K562 (cell line): ENCODE measurements around the gene ZFAND3. TPM values are rescaled to one million over a fixed set of nuclear protein-coding genes. Genes with fewer than 3 reads are reported as not detected.

Experiments
- ATAC-seq: fragments of 200-7000 bp; cut with Tn5 transposase; 3 replicates; pipeline ENCODE4 v1.9.1; 2020; ENCODE audit warnings: moderate library complexity
- BruUV-seq: library from RNA; stranded (reverse); fragments of 400-500 nt; replicated peaks from 2 replicates; lab custom pipeline; 2021; lab: Mats Ljungman, UMichigan
- CTCF ChIA-PET: fragments of 300-600 bp; formaldehyde crosslinking; extraction: SDS; loops from one replicate; lab custom pipeline; 2021; ENCODE audit warnings: low intra/inter-chr PET ratio; lab: Yijun Ruan, JAX
- POLR2A ChIA-PET: fragments of 300-600, 350-650 bp; sonication (Branson Sonifier 250); formaldehyde crosslinking; extraction: SDS; loops from one replicate; lab custom pipeline; 2021; ENCODE audit warnings: antibody characterized with exemption, inconsistent platforms; lab: Yijun Ruan, JAX
- DNase-seq, 4 experiments: peaks; one replicate each; pipeline versions ENCODE4 v3.0.0 to v3.0.0-alpha.2; 2011 to 2018; ENCODE audit warnings: low spot score in 3 of 4, mixed read lengths in 3 of 4; ENCODE audit errors: extremely low read depth in 1 of 4
- FAIRE-seq: peaks from 2 replicates; lab custom pipeline; 2011; peaks lifted over from hg19 to GRCh38; lab: Jason Lieb, UNC
- H2AFZ ChIP-seq: 2 replicates; pipeline ENCODE4 v1.6.0; 2011; ENCODE audit warnings: low read depth, low read length, control low read depth, inconsistent platforms
- H3K27ac ChIP-seq: fragments of 200-600 bp; 3 replicates; pipeline ENCODE4 v1.8.0; 2011; ENCODE audit warnings: low read depth, mild to moderate bottlenecking, control low read depth, inconsistent platforms, low read length, moderate library complexity, mixed read lengths; ENCODE audit errors: extremely low read depth
- H3K27me3 ChIP-seq, 2 experiments: fragments of 300-600 bp in 1 of 2; 2 replicates in 1 of 2; 3 replicates in 1 of 2; pipeline versions ENCODE4 v1.6.0 to v1.8.0; 2011; ENCODE audit warnings: inconsistent platforms in 2 of 2, low read length in 2 of 2, mild to moderate bottlenecking in 1 of 2, mixed read lengths in 1 of 2, moderate library complexity in 1 of 2; ENCODE audit not compliant: control insufficient read depth in 2 of 2, insufficient read depth in 2 of 2
- H3K36me3 ChIP-seq: fragments of 300-600 bp; 3 replicates; pipeline ENCODE4 v1.8.0; 2011; ENCODE audit warnings: mild to moderate bottlenecking, low read length, inconsistent platforms; ENCODE audit not compliant: control insufficient read depth, insufficient read depth
- H3K4me1 ChIP-seq, 2 experiments: fragments of 200-600 bp in 1 of 2; replicated peaks in 1 of 2; 2 replicates in 1 of 2; 3 replicates in 1 of 2; pipeline versions ENCODE4 v1.5.1 to v1.8.0; 2011; ENCODE audit warnings: inconsistent platforms in 2 of 2, low read length in 2 of 2, mild to moderate bottlenecking in 1 of 2, mixed read lengths in 1 of 2, moderate library complexity in 1 of 2; ENCODE audit not compliant: control insufficient read depth in 2 of 2, insufficient read depth in 2 of 2
- H3K4me2 ChIP-seq: 2 replicates; pipeline ENCODE4 v1.6.1; 2011; ENCODE audit warnings: low read length, control low read depth, inconsistent platforms, mixed read lengths; ENCODE audit not compliant: insufficient read depth
- H3K4me3 ChIP-seq: fragments of 200-600 bp; sonication (generic), shearing (Covaris generic); 2 replicates; pipeline ENCODE4 v1.5.1; 2016; ENCODE audit warnings: control low read depth, inconsistent platforms
- H3K79me2 ChIP-seq: fragments of 200-600 bp; 3 replicates; pipeline ENCODE4 v1.8.0; 2011; ENCODE audit warnings: low read length, inconsistent platforms; ENCODE audit not compliant: control insufficient read depth, insufficient read depth
- H3K9ac ChIP-seq, 2 experiments: 2 replicates each; pipeline versions ENCODE4 v1.6.0 to v1.6.1; 2011; ENCODE audit warnings: low read depth in 2 of 2, low read length in 2 of 2, control low read depth in 1 of 2, inconsistent platforms in 1 of 2, mild to moderate bottlenecking in 1 of 2, mixed read lengths in 1 of 2; ENCODE audit not compliant: insufficient read depth in 1 of 2
- H3K9me1 ChIP-seq: one replicate; pipeline ENCODE4 v1.6.0; 2011; ENCODE audit warnings: inconsistent platforms, mild to moderate bottlenecking, low read length, moderate library complexity; ENCODE audit not compliant: control insufficient read depth, insufficient read depth
- H3K9me3 ChIP-seq: replicated peaks from 2 replicates; pipeline ENCODE4 v1.5.1; 2011; ENCODE audit warnings: low read depth, low read length, inconsistent platforms; ENCODE audit not compliant: control insufficient read depth, insufficient read depth
- H4K20me1 ChIP-seq: replicated peaks from 2 replicates; pipeline ENCODE4 v1.6.1; 2011; ENCODE audit warnings: low read length, inconsistent platforms, mixed read lengths; ENCODE audit not compliant: control insufficient read depth, insufficient read depth
- RBM22 ChIP-seq: fragments of 200-400 bp; formaldehyde crosslinking; IDR thresholded peaks from 2 replicates; pipeline ENCODE4 v1.6.1; 2018; ENCODE audit warnings: low read length, low read depth; ENCODE audit not compliant: poor library complexity, severe bottlenecking
- WGBS: fragments of 100-300 bp; shearing (Covaris generic); methylation state at CpG from one replicate; pipeline ENCODE4 v1.1.6; 2016; ENCODE audit warnings: low coverage, mixed read lengths; ENCODE audit not compliant: insufficient coverage; ENCODE audit errors: missing lambda C conversion rate; 5-methylcytosine and 5-hydroxymethylcytosine counted together
- in situ Hi-C: fragments of 300-500 bp; cut with MboI; formaldehyde crosslinking; loops from 4 replicates; pipeline ENCODE4 v1.15.0; 2018; ENCODE audit warnings: inconsistent platforms, mixed read lengths
- intact Hi-C: fragments of 100-400 bp; cut with micrococcal nuclease; formaldehyde crosslinking; loops from 2 replicates; pipeline ENCODE4 v1.14.2; 2022
- polyA plus RNA-seq, 8 experiments: library from polyadenylated mRNA; depleted of rRNA in 4 of 8; stranded (reverse) in 5 of 8; unstranded in 3 of 8; fragments of >200 nt; fragmentation: Nextera tagmentation in 2 of 8; fragmentation: Illumina TruSeq in 1 of 8; extraction: Ambion mirVana in 2 of 8; extraction: Trizol in 1 of 8; gene quantifications; 2 replicates each; pipeline versions ENCODE4 v1.2.1 to v1.2.3, GENCODE V29; 2011 to 2014; ENCODE audit warnings: inconsistent platforms in 1 of 8, missing spikeins in 1 of 8
- total RNA-seq, 7 experiments: library from RNA; depleted of rRNA in 6 of 7; stranded (reverse); fragments of >200 nt in 6 of 7; fragmentation: Illumina TruSeq in 2 of 7; extraction: Trizol in 2 of 7; gene quantifications; 2 replicates each; pipeline versions ENCODE4 v1.2.1 to v1.2.3, GENCODE V29; 2011 to 2021; ENCODE audit warnings: low replicate concordance in 1 of 7
- TF ChIP-seq, protein P1 (sequence below): IDR thresholded peaks from 2 replicates; pipeline ENCODE4 v1.6.1; 2016; ENCODE audit warnings: missing genetic modification characterization, missing compliant biosample characterization

The ZFAND3 gene
- total and polyA plus RNA-seq, 9 of the 15 experiments (the other 6 are each of a cell fraction or from before 2014, with no cell fraction given) = 0.81 to 26.6 (median 11.8) TPM

DNA sequence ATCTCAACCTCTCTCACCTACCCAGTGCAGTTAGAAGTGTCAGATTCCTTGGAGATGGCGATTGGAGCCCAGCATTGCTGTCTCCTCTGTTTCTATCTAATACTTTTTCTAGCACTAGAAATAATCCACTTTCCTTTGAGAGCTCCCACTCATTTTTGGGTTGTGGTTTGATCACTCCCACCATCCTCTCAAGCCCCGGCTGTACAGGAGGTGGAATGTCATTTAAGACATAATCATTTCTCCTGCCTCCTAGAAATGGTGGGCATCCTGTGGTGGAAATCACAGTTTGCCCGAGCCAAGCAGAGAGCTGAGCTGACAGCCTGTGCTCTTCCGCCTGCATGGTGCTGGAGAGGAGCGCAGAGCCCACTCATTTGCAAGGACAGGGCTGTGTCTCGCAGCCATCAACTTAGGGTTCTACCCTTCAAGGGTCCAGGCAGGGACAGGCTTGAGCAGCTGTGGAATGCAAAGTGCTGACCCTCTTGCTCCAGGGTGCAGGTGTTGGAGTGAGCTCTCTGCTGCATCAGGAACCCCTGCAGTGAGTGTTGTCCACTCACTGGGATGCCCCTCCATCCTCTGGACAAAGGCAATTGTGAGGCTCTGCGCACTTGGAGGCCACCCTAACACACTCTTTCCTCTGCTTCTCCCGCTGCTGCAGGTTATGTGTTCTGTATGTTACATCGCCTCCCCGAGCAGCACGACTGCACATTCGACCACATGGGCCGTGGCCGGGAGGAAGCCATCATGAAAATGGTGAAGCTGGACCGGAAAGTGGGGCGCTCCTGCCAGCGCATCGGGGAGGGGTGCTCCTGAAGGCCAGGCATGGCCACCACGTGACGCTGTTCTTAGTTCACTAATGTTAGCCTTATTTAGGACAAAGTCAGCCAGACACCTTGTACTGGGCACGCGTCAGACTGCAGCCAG is 332.3 kb downstream of the ZFAND3 start:
- FAIRE-seq = no peak
- H3K27ac ChIP-seq = no peak overlapping the region
- no peak overlapping the region for H3K4me3 ChIP-seq
- H3K9me1 ChIP-seq = no peaks in the 10 kb centered on the region
- no peaks in the 10 kb centered on the region; a peak in 1 of 5 replicates for H3K4me1 ChIP-seq
- peak; percentile 5 for TF ChIP-seq RBM22
- TF ChIP-seq, protein P1, sequence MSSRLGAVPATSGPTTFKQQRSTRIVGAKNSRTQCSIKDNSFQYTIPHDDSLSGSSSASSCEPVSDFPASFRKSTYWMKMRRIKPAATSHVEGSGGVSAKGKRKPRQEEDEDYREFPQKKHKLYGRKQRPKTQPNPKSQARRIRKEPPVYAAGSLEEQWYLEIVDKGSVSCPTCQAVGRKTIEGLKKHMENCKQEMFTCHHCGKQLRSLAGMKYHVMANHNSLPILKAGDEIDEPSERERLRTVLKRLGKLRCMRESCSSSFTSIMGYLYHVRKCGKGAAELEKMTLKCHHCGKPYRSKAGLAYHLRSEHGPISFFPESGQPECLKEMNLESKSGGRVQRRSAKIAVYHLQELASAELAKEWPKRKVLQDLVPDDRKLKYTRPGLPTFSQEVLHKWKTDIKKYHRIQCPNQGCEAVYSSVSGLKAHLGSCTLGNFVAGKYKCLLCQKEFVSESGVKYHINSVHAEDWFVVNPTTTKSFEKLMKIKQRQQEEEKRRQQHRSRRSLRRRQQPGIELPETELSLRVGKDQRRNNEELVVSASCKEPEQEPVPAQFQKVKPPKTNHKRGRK (tag) = no peak
- TF ChIP-seq, all 486 proteins: peak for 1
- Histone ChIP-seq H3K79me2 (no peaks in the 10 kb centered on the region), H2AFZ (no peak overlapping the region), H3K4me2 (no peak overlapping the region), H3K36me3 (no peaks in the 10 kb centered on the region), H4K20me1 (peaks cover 15% of the 10 kb centered on the region), H3K27me3 (no peaks in the 10 kb centered on the region), H3K9ac (no peak overlapping the region), H3K9me3 (no peaks in the 10 kb centered on the region)
- POLR2A ChIA-PET = interaction anchor here (0.8 kb wide), 1 partner anchor 58 kb away, joined by 4 read pairs; no protein-coding TSS in a partner anchor
- in situ Hi-C loops (no loop called here), intact Hi-C loops (no loop called here)
- no peak for ATAC-seq
- DNase-seq = no peak
- WGBS = 65% methylated on average over 22 of the region's 22 CpGs
- CTCF ChIA-PET = no interaction called here
- BruUV-seq = no TSS peak
